HG03378 (cell line): Measurements from ENCODE around the gene TEAD2.

Experiments
- ATAC-seq: cut with Tn5 transposase; IDR thresholded peaks from one replicate; pipeline ENCODE4 v1.9.1; 2021; ENCODE audit warnings: mild to moderate bottlenecking, moderate library complexity; ENCODE audit not compliant: unreplicated experiment

TEAD2 gene

DNA sequence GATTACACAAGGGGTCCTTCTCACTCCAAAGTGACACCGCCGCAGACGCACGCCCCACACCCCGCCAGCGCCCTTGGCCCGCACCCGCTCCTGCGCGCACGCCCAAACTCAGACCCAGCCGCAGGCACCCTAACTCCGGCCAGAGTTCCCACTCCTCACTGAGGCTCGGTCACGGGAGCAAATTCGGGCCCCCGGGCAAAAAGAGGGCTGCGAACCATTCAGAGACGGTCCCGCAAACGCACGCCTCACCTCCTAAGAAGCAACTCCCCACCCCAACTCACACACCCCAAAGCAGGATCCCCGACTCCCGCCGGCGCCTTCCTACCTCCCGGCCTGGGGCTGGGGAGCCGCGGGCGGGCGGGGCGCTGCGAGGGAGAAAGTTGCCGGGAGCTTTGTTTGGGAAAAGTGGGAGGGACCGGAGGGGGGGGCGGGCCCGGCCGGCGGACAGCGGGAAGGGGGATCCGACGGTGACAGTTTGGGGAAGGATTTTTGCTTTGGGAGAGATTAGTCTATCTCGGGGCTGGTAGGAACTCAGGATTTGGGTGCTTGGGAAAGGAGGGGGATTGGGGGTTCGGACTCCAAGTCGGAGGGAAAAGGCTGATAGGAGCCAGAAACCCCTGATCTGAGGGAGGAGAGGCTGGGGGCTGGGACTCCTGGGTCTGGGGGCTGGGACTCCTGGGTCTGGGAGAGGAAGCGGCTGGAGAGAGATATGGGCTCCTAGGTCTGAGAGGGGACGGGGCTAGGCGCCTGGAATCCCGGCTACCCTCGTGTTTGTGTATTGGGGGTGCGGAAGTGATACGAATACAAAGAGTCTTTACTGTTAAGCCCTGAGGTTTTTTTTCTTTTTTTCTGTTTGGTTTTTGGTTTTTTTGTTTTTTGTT is at the start of gene TEAD2:
Gene TEAD2 (minus strand): TSS at position 369 of the 881 bp plus-strand sequence. CDS start 2,341 bp downstream, outside the sequence.
- no peak for ATAC-seq

DNA sequence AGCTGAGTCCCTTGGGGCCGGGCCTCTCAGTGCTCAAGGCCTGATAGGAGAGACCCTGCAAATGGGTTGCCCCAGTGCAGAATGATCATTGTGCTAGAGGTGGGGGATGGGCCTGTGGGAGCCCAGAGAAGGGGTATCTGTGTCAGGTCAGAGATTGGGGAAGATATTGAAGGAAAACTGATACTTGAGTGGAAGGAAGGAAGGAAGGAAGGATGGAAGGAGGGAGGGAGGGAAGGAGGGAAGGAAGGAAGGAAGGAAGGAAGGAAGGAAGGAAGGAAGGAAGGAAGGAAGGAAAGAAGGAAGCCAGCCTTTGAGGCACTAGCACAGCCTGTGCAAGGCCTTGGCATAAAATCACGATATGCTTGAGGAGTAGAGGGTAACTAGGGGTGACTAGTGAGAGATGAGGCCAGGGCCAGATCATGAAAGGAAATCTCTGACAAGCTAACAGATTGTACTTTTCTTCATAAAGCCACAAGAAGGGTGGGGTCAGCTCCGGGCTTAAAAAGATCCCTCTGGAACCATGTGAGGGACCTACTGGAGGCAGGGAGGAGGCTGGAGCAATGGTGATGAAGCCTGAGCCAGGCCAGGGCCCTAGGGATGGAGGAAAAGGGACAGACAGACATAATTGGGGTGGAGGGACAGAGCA is 49.6 kb upstream of the TEAD2 start:
- ATAC-seq: no peak

GRCh38 chr19:49409441-49410029 is 47.3 kb upstream of the TEAD2 start:
- no peak for ATAC-seq

DNA sequence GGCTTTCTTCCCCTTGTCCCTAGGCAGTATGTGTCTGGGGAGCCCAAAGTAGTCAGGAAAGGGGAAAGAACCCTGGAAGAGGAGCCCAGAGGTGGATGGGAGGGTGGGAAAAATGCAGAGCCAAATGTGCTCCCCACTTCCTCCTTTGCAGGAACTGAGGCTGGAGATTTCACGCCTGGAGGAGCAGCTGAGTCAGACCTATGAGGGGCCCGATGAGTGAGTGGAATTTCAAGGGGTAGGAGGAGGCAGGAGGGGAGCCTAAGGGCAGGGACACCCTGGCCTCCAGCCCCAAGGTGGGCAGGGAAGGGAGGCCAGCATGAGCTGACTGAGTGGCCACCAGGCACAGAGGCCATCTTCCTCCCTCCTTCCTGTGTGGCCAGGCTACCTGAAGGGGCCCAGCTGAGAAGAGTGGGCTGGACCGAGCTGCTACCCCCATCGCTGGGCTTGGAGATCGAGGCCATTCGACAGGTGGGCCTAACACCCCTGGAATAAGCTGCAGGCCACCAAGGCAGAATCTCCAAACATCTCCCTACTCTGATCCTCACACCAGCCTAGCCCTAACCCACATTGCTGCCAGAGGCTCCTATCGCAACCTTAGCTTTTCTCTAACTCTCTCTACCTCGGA is 46.7 kb upstream of the TEAD2 start:
- ATAC-seq: no peak

- no peak for ATAC-seq
Observed at GRCh38 chr19:49407482-49408015, 45.3 kb upstream of the TEAD2 start.

GRCh38 chr19:49407079-49407478 is 44.9 kb upstream of the TEAD2 start:
- ATAC-seq: no peak

DNA sequence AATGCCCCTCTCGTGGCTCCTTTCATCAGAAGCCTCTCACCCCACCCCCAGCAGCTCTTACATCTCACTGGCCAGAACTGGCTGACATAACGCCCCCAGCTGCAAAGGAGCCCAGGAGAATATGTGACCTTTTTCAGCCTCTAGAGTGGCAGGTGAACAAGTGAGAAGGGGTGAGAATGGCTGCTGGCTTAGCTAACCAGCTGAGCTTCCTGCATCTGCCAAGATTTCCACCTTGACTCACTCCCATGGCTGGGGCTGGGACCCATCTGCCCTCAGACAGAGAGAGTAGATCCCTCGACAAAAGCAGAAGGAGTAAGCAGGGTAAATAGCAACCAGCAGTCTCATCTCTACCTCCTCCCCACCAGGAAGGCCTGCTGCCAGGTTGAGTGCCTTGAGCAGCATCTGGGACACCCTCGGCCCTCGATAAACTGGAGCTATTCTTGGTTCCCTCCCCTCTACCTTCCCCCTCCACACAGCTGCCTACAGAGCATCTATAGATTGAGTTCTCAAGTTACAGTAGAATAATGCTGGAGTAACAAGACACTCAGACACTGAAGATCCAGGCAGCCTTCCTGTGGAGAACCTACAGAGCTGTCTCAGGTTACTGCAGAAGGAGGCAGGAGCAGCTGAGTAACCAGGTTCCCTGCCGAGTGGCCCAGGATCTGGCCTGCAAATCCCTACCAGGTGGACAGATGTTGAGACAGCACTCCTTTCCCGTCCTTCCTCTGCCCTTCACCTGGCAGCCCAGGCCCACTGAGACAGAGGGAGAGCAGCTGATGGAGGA is 41.4 kb upstream of the TEAD2 start:
- no peak for ATAC-seq

DNA sequence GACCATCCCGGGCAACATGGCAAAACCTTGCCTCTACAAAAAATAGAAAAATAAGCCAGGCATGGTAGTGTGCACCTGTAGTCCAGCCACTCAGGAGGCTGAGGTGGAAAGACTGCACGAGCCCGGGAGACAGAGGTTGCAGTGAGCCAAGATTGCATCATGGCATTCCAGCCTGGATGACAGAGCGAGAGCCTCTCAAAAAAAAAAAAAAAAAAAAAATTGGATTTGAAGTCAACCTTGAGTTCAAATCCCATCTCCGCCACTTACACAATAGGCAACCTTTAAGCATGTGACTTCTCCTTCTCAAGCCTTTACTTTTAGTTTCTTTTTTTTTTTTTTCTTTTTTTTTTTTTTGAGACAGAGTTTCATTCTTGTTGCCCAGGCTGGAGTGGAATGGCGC is 37.8 kb upstream of the TEAD2 start:
- ATAC-seq: no peak

GRCh38 chr19:49398931-49399330 is 36.7 kb upstream of the TEAD2 start:
- ATAC-seq: no peak

- ATAC-seq: no peak
Observed at GRCh38 chr19:49398001-49398615, 35.9 kb upstream of the TEAD2 start.

- no peak for ATAC-seq
Observed at GRCh38 chr19:49396738-49397505, 34.7 kb upstream of the TEAD2 start.

- no peak for ATAC-seq
Observed at GRCh38 chr19:49395581-49396407, 33.6 kb upstream of the TEAD2 start.

GRCh38 chr19:49393881-49394280 is 31.7 kb upstream of the TEAD2 start:
- ATAC-seq: no peak

- peak; percentile 51 for ATAC-seq
Observed at GRCh38 chr19:49391581-49392399, 29.6 kb upstream of the TEAD2 start.

- ATAC-seq: no peak
Observed at GRCh38 chr19:49390929-49391359, 28.7 kb upstream of the TEAD2 start.

DNA sequence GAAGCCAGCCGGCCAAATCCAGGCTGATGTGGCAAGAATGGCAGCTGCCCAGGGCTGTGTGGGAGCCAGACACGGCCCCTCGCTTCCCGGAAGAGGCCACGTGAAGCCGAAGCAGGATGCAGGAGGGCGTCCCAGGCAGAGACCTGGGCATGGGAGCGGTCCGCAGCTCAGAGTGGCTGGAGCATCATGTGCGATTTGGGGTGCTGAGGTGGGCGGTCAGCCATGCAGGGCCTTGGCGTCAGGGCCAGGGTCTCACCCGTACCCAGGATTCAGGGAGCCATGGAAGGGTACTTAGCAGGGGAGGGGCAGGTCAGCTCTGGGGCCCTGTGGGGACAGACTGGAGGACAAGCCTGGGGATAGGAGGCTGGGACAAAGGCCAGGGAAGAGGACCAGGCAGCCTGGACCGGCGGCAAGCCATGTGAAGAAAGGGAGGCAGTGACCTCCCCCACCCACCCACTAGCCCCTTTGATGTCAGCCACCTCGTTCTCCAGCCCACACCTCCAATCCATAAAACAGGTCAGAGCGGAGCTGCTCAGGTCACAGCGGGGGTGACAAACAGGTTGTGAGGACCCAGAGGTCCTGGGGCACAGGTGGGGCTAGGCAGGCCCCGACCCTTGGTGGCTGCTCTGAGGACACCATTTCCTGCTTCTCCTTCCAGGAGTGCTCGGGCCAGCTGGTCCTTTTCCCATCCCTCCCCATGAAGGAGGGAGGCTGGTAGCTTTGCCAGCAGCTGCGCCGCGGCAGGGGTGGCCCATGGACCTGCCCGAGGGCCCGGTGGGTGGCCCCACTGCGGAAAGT is 28.1 kb upstream of the TEAD2 start:
- no peak for ATAC-seq

DNA sequence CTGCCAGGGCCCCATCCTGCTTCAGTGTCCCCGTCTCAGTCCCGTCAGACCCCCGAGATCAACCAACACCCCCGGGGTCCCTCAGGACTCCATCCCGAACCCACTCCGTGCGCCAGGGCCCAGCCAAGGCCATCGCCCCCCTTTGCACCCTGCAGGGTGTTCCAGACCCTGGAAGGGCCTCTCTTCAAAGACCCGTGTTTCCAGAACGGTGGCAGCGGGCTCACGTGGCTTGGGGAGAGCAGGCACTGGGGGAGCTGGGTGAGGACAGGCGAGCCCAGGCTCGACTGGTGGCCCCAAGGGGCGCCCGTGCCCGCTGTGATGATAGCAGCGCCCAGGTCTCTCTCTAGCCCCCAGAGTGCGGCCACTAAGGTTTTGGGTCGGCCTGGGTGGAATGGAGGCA is 27.2 kb upstream of the TEAD2 start:
- no peak for ATAC-seq
